ENCODE results near the gene HIVEP3. TPM values are rescaled to one million over a fixed set of nuclear protein-coding genes. Genes with fewer than 3 reads are reported as not detected.

Gene HIVEP3
- total RNA-seq, 1 donor from 2014 or later: 0.37 TPM

DNA sequence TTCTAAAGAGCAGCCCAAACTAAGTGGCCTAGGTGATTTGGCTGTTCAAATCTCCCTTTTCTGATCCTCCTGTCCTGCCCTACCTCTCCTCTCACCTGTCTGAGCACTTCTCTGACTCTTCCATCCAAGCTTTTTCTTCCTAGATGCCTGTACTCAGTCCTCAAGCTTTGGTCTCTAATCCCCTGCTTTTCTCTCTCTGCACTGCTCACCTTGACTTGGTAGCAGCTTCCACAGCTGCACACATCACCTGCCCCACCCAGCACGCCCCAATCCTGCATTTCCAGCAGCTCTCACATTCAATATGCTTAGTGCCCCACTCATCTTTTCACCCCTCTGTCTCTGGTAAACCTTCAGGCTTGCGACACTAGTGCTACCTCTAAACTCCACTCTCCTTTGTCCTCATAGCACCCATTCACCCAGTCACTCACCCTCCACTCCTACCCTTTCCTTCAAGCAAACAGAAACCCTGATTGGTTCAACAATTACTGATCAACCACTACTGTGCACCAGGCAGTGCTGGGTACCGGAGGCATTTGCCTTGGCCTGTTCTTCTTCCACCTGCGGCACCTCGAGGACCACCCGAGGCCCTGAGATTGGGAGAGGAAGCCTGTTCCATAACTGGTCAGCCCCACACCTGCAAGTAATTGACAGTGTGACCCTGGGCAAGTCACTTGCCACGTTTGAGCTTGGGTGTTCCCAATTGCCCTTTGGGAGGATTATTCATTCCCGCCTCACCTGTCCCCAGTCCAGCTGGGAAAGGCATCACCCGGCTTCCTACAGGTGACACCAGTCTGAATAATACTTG is 298.2 kb downstream of the HIVEP3 start:
- no peaks in the 10 kb centered on the region for H3K9me3 ChIP-seq (ENCODE audit: low read depth)
- no peak for TF ChIP-seq EZH2 (IDR thresholded peaks at IDR 0.05)
- TF ChIP-seq EZH2phosphoT487 (IDR thresholded peaks at IDR 0.05): no peak
- no peak for TF ChIP-seq CTCF (IDR thresholded peaks at IDR 0.05)
- no peak overlapping the region for H3K27ac ChIP-seq
- H3F3A ChIP-seq (ENCODE audit: low read depth): no peaks in the 10 kb centered on the region
- no peaks in the 10 kb centered on the region for H3K79me2 ChIP-seq (ENCODE audit: low read depth)
- Mint-ChIP-seq H3K4me1 (peaks cover 12% of the 10 kb centered on the region), H3K27me3 (ENCODE audit: insufficient read depth, low read depth) (peaks cover 2% of the 10 kb centered on the region), H3K36me3 (no peaks in the 10 kb centered on the region), H3K4me3 (no peak overlapping the region), H3K9me3 (no peaks in the 10 kb centered on the region), H3K27ac (no peak overlapping the region)
- H3K36me3 ChIP-seq: no peaks in the 10 kb centered on the region
- no peaks in the 10 kb centered on the region for H3K27me3 ChIP-seq
- H3K4me2 ChIP-seq: no peak overlapping the region
- no peak overlapping the region for H2AFZ ChIP-seq (replicated peaks)
- no peaks in the 10 kb centered on the region for H4K20me1 ChIP-seq (ENCODE audit: low read depth)
- H3K9ac ChIP-seq: no peak overlapping the region
- H3K4me3 ChIP-seq: no peak overlapping the region
- H3K4me1 ChIP-seq: peaks cover 9% of the 10 kb centered on the region
- no peak for DNase-seq (ENCODE audit: low spot score)

GRCh38 chr1:41619511-41620364 is 299.0 kb downstream of the HIVEP3 start:
- Histone ChIP-seq H2AFZ (replicated peaks) (no peak overlapping the region), H3K4me1 (peaks cover 9% of the 10 kb centered on the region), H3K4me3 (no peak overlapping the region), H3K4me2 (no peak overlapping the region), H3K27me3 (no peaks in the 10 kb centered on the region), H3K9ac (no peak overlapping the region), H3K9me3 (ENCODE audit: low read depth) (no peaks in the 10 kb centered on the region), H3K36me3 (no peaks in the 10 kb centered on the region), H3K27ac (no peak overlapping the region), H3K79me2 (ENCODE audit: low read depth) (no peaks in the 10 kb centered on the region), H3F3A (ENCODE audit: low read depth) (no peaks in the 10 kb centered on the region), H4K20me1 (ENCODE audit: low read depth) (no peaks in the 10 kb centered on the region)
- no peak overlapping the region for H3K27ac Mint-ChIP-seq
- H3K36me3 Mint-ChIP-seq: no peaks in the 10 kb centered on the region
- no peaks in the 10 kb centered on the region for H3K9me3 Mint-ChIP-seq
- no peak for DNase-seq (ENCODE audit: low spot score)
- H3K4me1 Mint-ChIP-seq: peaks cover 12% of the 10 kb centered on the region
- no peak overlapping the region for H3K4me3 Mint-ChIP-seq
- H3K27me3 Mint-ChIP-seq (ENCODE audit: insufficient read depth, low read depth): peaks cover 2% of the 10 kb centered on the region
- TF ChIP-seq EZH2phosphoT487 (IDR thresholded peaks at IDR 0.05) (no peak), EZH2 (IDR thresholded peaks at IDR 0.05) (no peak), CTCF (IDR thresholded peaks at IDR 0.05) (no peak)

DNA sequence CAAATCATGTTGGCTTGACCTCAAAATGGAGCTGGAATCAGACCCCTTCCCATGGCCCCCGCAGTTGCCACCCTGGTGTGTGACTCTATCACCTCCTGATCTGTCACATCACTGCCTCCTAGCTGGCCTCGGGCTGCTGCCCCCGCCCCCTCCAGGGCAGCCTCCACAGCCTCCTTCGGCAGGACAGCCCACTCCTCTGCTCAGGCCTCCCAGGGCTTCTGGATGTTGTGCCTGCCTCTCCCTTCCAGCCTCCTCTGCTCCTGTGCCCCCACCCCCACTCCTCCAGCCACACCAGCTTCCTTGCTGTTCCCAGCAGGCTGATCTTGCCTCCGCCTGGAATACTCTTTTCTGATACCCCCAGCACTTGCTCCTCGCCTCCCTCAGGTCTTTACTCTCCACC is 299.9 kb downstream of the HIVEP3 start:
- Histone ChIP-seq H3F3A (ENCODE audit: low read depth) (no peaks in the 10 kb centered on the region), H3K9ac (no peak overlapping the region), H3K27me3 (no peaks in the 10 kb centered on the region), H4K20me1 (ENCODE audit: low read depth) (no peaks in the 10 kb centered on the region), H3K4me2 (no peak overlapping the region), H3K4me3 (no peak overlapping the region), H2AFZ (replicated peaks) (no peak overlapping the region), H3K36me3 (no peaks in the 10 kb centered on the region), H3K4me1 (peaks cover 9% of the 10 kb centered on the region), H3K27ac (no peak overlapping the region), H3K9me3 (ENCODE audit: low read depth) (no peaks in the 10 kb centered on the region), H3K79me2 (ENCODE audit: low read depth) (no peaks in the 10 kb centered on the region)
- no peaks in the 10 kb centered on the region for H3K36me3 Mint-ChIP-seq
- TF ChIP-seq EZH2 (IDR thresholded peaks at IDR 0.05): no peak
- TF ChIP-seq CTCF (IDR thresholded peaks at IDR 0.05): no peak
- TF ChIP-seq EZH2phosphoT487 (IDR thresholded peaks at IDR 0.05): no peak
- H3K4me3 Mint-ChIP-seq: no peak overlapping the region
- H3K4me1 Mint-ChIP-seq: peaks cover 12% of the 10 kb centered on the region
- peaks cover 2% of the 10 kb centered on the region for H3K27me3 Mint-ChIP-seq (ENCODE audit: insufficient read depth, low read depth)
- H3K9me3 Mint-ChIP-seq: no peaks in the 10 kb centered on the region
- no peak for DNase-seq (ENCODE audit: low spot score)
- no peak overlapping the region for H3K27ac Mint-ChIP-seq
